ENCODE results near the gene PRKCE. TPM values are rescaled to one million over a fixed set of nuclear protein-coding genes. Genes with fewer than 3 reads are reported as not detected.

PRKCE gene
- total and polyA plus RNA-seq, 2 donors (not counting 3 experiments of a cell fraction or from before 2014, with no cell fraction given): 27.9 to 33.9 TPM

GRCh38 chr2:46023165-46023854, 371.8 kb downstream of the PRKCE start:
- H4K20me1 ChIP-seq (replicated peaks; ENCODE audit: control insufficient read depth, extremely low read depth, insufficient read depth, low read length): no peaks in the 10 kb centered on the region
- DNase-seq (ENCODE audit: low read depth, low spot score) (no peak), FAIRE-seq (no peak)
- H2AFZ ChIP-seq (ENCODE audit: low read depth, low read length): no peak overlapping the region
- dilution Hi-C loops (cut with MboI; ENCODE audit: extremely low pct_ligation_motif_present, low sequenced_read_pairs) (no loop called here), intact Hi-C loops (cut with micrococcal nuclease) (no loop called here)
- ChIA-PET POLR2A (no interaction called here), CTCF (interaction anchor here (1.3 to 1.5 kb wide), 2 partner anchors 10 to 12 kb away, joined by 3 to 5 read pairs; no protein-coding TSS in a partner anchor)
- no peak overlapping the region for H3K9ac ChIP-seq (replicated peaks; ENCODE audit: extremely low read depth, insufficient read depth, low read length)
- H3K27me3 ChIP-seq (ENCODE audit: control insufficient read depth in 2 of 2, insufficient read depth in 2 of 2, low read length in 2 of 2): no peaks in the 10 kb centered on the region
- H3K36me3 ChIP-seq (ENCODE audit: control insufficient read depth in 2 of 2, extremely low read depth in 1 of 2, insufficient read depth in 2 of 2, low read length in 2 of 2): no peaks in the 10 kb centered on the region
- no peaks in the 10 kb centered on the region for H3K79me2 ChIP-seq (ENCODE audit: control insufficient read depth, insufficient read depth, low read length)
- H3K4me2 ChIP-seq (ENCODE audit: insufficient read depth, low read length): no peak overlapping the region
- no peak overlapping the region for H3K4me3 ChIP-seq (replicated peaks in 1 of 3; ENCODE audit: insufficient read depth in 1 of 3, low read depth in 1 of 3, low read length in 3 of 3)
- H3K4me1 ChIP-seq (ENCODE audit: control insufficient read depth, extremely low read depth, insufficient read depth, low read length): peaks cover 9% of the 10 kb centered on the region
- no peaks in the 10 kb centered on the region for H3K9me1 ChIP-seq (replicated peaks; ENCODE audit: control insufficient read depth, extremely low read depth, insufficient read depth, low read length)
- H3K27ac ChIP-seq (ENCODE audit: insufficient read depth, low read depth, low read length): no peak overlapping the region
- no peaks in the 10 kb centered on the region for H3K9me3 ChIP-seq (replicated peaks; ENCODE audit: control insufficient read depth, insufficient read depth, low read length)
- no TSS peak for BruUV-seq (replicated peaks)
- TF ChIP-seq EZH2 (IDR thresholded peaks at IDR 0.05; ENCODE audit: borderline replicate concordance, low read depth, low read length, severe bottlenecking): no peak
- TF ChIP-seq POLR2A (IDR thresholded peaks at IDR 0.05; ENCODE audit: low read depth, low read length): no peak
- no peak for TF ChIP-seq MAX (IDR thresholded peaks at IDR 0.05; ENCODE audit: insufficient read depth, insufficient read length)
- TF ChIP-seq FOS (IDR thresholded peaks at IDR 0.05; ENCODE audit: borderline replicate concordance, insufficient read depth, low read length): no peak
- TF ChIP-seq POLR2AphosphoS5 (IDR thresholded peaks at IDR 0.05; ENCODE audit: insufficient read depth, low read depth, low read length): no peak
- TF ChIP-seq CTCF (IDR thresholded peaks at IDR 0.05; ENCODE audit: extremely low read depth in 1 of 2, insufficient read depth in 1 of 2, low read depth in 1 of 2, low read length in 2 of 2): no peak
- no peak for TF ChIP-seq JUN (IDR thresholded peaks at IDR 0.05; ENCODE audit: borderline replicate concordance, insufficient read depth, insufficient read length, low read depth)
- TF ChIP-seq MYC (IDR thresholded peaks at IDR 0.05; ENCODE audit: low read depth, low read length): no peak
- no peak for TF ChIP-seq GATA2 (IDR thresholded peaks at IDR 0.05; ENCODE audit: insufficient read depth, insufficient read length, low read depth, low read length)
